SIG-M5 treated with dmso at 0.1 percent for 504 hours (cell line): ENCODE data around the gene PTPRD.

ENCODE experiments used
- DNase-seq: peaks from one replicate; lab custom pipeline; 2025; ENCODE audit not compliant: unreplicated experiment; lab: John Stamatoyannopoulos, UW

Gene PTPRD

GRCh38 chr9:8382266-8382665 is 2230.5 kb downstream of the PTPRD start:
- no peak for DNase-seq

DNA sequence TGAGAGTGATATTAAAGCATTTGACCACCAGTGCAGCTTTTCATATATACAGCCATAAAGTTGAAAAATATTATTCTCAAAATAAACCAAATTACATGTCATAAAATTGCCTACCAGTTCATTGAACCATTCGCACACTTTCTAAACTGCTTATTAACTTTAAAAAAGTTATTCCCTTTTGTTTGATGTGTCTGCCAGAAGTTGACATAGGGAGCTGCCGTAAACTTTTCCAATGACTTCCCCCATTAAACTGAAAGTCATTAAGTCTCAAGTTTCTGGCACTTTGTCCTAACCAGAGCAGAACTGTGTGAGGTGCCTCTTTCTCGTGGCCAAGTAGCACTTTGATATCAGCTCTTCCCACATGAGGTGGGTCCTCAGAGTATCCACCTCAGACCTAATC is 2231.2 kb downstream of the PTPRD start:
- DNase-seq: no peak

DNA sequence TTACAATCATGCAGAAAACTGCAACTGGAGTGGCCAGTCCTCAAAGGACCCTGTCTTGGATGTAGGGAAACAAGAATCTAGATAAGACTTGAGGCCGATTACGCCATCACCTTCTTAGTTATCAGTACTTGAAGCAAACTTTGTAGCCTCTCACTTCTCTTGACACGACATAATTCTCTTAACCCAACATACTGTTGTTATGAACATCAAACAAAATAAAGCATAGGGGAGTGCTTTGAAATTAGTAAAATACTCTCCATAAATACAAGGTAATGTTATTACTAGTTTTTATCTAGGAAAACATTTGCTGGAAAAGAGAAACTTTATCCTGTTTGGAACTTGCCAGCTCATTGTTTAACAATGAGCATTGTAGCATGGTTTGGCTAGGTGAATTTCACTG is 2238.3 kb downstream of the PTPRD start:
- no peak for DNase-seq

GRCh38 chr9:8371686-8372085 is 2241.1 kb downstream of the PTPRD start:
- DNase-seq: no peak

DNA sequence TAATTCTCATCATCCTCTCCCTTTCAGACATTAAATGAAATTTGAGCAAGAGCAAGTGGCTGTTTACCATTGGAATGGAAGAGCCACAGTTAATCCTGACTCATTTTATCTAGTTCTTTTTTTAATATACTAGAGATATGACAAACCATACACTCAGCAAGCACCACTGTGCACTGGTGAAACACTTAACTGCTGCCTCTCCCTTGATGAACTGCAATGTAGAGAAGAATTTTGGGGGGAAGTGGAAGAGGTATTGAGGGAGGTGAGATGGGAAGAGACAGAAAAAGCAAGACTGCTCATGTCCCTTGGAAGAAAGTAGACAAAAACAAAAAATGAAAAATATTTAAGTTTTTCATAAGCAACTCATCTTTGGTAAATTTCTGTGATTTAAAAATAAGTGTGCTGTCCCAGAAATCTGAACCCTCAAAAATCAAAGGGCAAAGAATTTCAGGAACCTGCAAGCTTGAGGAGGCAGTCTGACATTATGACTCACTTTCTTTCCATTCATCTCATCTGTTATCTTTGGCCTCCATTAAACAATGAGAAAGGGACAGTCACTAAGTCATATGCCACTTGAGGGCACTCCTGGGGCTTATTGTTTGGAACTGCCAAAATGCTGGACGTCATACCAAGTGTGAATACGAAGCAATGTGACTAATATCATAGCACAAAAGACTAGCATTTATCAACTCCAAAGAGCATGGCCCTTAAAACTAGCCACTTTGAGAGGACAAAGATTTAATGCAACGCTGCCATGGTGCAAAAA is 2246.5 kb downstream of the PTPRD start:
- no peak for DNase-seq

DNA sequence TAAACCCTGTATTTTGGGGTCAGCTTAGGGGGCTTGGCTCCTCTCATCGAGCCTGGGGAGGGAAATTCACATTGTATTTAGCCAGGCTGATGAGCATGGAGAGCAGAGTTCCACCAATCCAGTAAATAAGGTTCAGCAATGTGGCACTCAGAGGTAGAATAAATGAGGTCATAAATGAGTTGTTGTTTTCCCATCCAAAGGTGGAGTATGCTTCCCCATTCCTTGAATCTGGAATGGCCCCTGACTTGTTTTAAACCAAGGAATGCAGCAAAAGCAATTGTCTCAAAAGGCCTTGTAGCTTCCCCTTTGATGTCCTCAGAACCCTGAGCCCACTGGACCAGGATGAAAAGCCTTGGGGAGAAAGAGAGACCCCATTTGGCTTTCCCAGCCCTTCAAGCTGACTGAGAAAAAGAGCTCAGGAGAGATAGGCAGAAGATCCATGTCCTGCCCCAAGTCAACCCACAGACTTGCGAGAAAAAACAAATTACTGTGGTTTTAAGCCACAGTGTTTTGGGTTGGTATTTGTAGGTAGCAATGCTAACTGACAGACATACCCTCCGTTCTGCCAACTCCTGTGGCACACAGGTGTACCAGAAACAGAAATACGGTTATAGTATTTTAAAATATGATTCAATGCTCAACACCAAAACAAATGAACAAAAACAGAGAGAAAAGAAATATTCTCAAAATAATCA is 2247.2 kb downstream of the PTPRD start:
- no peak for DNase-seq

- DNase-seq: no peak
These were observed 2247.8 kb downstream of the PTPRD start for GRCh38 chr9:8365029-8365428.

- DNase-seq: no peak
These were observed 2248.6 kb downstream of the PTPRD start for GRCh38 chr9:8364026-8364752.

DNA sequence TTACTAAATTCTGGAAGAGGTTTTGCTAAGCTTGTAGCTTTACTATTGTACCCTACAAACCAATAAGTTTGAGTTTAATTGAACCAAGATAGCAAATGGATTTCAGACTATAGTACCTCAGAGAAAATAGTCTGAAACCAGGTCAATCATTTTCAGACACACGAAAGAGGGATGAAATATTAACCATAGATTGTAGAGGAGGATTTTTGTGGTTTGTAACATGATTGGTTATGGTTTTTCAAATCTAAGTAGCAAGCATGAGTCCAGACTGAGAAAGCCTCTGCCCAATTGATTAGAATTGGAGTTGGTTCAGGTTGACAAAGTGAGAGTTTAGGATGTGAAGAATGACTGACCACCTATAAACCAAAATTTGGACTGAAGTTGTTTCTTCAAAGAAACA is 2250.6 kb downstream of the PTPRD start:
- DNase-seq: no peak

DNA sequence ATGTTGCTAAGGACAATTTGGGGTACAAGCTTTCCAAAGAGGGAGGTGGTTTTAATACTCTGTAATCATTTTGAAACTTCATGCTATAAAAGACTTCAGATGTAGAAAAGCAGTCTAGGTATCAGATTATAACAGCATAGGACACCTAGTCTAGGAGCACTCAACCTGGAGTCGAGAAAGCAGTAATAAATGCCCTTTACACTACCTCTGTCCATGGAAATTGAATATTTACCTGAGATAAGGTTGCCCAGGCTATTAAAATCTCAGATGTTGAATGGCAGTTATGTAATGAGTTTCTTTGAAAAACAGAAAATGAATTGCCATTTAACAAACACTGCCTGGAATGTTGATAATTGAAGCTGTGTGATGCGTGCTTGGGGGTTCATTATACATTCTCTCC is 2251.4 kb downstream of the PTPRD start:
- DNase-seq: no peak

- no peak for DNase-seq
These were observed 2256.4 kb downstream of the PTPRD start for GRCh38 chr9:8356406-8356805.

DNA sequence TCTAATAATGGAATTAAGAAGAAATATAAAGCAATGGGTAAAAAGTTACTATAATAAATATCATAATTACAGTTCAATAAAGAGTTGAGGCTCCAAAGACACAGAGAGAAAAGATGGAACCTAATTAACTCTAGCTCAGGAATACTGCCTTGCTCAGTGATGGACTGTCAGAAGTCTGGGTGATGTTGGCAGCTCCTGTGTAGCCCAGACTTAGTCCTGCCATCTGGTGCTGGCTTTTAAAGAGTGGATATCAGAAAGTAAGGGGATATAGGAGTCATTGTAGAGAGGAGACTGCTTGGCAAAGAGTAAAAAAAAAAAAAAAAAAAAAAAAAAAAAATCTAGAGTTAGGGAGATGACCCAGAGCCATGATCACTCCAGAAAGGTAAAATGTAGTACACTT is 2261.4 kb downstream of the PTPRD start:
- DNase-seq: no peak

DNA sequence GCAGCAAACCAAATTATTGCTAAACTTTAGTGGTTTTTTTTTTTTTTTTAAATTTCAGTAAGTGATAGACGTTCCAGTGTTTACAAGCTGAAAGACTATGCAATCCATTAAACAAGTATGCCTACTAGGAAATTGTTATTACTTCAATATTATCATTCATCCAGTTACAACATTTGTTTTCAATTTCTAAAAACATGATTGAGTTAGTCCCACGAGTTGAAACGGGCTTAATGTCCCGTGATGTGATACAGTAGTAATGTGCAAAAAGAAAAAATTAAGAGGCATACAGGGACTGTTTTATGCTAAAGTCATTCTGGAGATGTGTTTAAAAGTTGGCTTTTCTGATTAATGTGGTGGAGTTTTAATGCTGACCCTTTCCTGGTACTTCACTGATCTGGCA is 2262.9 kb downstream of the PTPRD start:
- no peak for DNase-seq

- no peak for DNase-seq
These were observed 2263.4 kb downstream of the PTPRD start for GRCh38 chr9:8349376-8349775.

DNA sequence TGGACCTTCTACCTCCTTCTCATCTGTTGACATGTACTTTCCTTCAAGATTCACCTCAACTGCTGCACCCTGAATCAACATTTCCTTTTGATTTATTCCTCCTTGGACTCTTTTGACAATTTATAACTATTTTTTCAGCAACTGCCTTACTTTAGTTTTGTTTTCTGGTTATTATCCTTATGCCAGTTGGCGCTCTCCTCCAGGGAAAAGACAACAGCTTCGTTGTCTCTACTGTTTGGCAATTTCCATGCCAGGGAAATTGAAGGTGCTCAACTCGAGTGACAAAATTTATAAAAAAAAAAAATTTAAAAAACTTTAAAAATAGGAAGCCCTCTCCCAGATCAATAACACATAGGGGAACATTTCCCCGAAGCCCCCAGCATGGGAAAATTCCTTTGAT is 2264.0 kb downstream of the PTPRD start:
- no peak for DNase-seq

GRCh38 chr9:8346296-8346695 is 2266.5 kb downstream of the PTPRD start:
- DNase-seq: no peak

DNA sequence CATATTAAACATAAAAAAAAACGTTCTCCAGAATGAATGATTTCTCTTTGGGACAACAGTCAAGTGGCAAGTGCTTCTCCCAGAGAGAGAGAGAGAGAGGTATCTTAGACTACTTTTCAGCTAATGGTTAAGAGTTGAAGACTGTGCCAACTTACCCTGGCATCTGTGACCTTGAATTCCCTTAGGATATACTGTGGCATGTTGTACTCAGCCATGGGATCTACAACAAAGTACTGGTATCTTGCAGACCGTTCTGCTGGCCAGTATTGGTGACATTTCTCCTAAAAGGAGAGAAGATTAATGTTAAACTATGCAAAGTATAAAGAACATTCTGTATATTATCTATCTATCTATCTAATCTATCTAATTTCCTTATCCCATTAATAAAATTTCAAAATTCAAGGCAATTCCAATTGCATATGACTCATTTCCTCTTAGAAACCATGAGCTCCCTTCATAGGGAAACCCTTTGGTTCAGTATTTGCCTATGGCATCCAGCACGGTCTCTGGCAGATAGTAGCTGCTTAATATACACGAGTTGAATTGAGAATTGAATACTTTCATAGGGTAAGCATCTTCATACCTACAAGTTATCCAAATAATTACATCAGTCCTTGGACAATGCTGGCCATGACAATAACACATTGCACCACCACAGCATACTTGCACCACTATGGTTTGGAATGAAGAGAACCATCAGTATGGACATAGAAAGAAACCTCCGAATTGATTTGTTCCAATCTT is 2273.9 kb downstream of the PTPRD start:
- DNase-seq: no peak

DNA sequence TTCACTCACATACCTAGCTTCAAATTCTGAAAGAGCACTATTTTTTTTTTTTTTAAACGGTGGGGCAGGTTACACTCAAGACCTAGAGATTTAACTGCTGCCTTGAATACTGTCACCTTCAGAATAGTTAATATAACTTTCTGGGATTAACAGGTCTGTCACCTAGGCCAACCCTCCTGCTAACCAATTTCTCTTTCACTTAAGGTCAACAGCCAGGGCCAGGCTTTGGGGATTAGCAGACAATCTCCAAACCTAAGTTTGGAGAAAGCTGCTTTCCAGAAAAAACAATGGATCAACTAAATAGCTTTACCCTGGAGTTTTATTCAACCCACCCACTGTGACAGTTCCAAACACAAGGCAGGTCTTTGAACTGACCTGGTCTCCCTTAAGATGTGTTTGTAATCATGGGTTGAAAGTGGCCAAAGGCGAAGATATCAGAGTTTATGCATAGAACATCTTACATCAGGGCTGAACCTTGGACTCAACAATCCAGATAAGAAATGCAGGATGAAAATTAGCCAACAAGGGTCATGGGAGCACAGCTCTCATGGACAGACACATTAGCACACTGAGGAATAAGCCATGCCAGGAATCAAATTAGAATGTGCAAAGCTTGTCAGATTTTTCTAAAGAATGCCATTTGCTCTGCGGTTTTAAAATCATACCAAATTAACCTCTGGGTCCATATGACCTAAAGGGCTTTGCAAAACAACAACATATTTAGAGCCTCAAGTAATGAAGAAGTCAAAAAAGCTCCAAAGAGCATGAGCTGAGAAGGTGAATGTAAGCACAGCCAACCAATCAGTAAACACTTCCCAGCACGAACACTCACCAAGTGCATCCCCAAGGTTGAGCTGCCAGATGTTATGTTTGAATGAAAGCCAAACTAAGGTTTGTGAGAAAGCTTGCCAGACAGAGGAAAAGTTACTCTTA is 2274.7 kb downstream of the PTPRD start:
- DNase-seq: no peak

DNA sequence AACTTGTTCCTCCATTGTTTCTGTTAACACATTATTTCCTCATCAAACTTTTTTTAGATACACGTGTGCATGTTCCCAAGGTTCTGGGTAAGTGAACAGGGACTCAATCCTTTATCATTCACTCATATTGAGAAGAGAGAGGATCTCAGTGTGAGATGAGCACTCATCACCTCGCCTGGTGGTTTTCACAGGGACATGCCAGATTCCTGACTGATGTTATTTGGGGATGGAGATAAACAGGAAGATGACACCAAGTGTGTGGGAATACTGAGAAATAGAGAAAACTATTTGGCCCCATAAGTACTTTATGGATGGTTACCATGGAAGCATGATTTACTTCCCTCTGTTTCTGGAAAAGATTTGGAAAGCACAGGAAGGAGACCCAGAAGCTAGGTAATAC is 2279.9 kb downstream of the PTPRD start:
- DNase-seq: no peak

GRCh38 chr9:8332331-8332650 is 2280.5 kb downstream of the PTPRD start:
- no peak for DNase-seq
